HEK293 (cell line): ENCODE measurements around the gene TP53BP2.
A peak's percentile ranks its signal among the peaks of the same experiment; 100 is the strongest.

Source experiments
- BCL6B ChIP-seq: fragments of 450-650 bp; formaldehyde crosslinking; IDR thresholded peaks from 2 replicates; pipeline ENCODE4 v1.5.1; 2017; ENCODE audit warnings: missing biosample characterization, missing genetic modification characterization
- KLF8 ChIP-seq: fragments of 450-650 bp; formaldehyde crosslinking; IDR thresholded peaks from 2 replicates; pipeline ENCODE4 v1.5.1; 2016; ENCODE audit warnings: missing biosample characterization, missing genetic modification characterization
- PRDM10 ChIP-seq: fragments of 450-650 bp; formaldehyde crosslinking; IDR thresholded peaks from 2 replicates; pipeline ENCODE4 v1.5.1; 2016; ENCODE audit warnings: missing biosample characterization, missing genetic modification characterization
- TRIM28 ChIP-seq: IDR thresholded peaks from 2 replicates; pipeline ENCODE4 v1.6.1; 2011; ENCODE audit warnings: low read length, control low read depth, borderline replicate concordance
- WT1 ChIP-seq: fragments of 450-650 bp; formaldehyde crosslinking; IDR thresholded peaks from 2 replicates; pipeline ENCODE4 v1.5.1; 2016; ENCODE audit warnings: missing biosample characterization, missing genetic modification characterization
- ZBTB20 ChIP-seq: fragments of 450-650 bp; formaldehyde crosslinking; IDR thresholded peaks from 2 replicates; pipeline ENCODE4 v1.5.1; 2016; ENCODE audit warnings: missing biosample characterization, missing genetic modification characterization
- ZFP41 ChIP-seq: fragments of 450-650 bp; formaldehyde crosslinking; IDR thresholded peaks from 2 replicates; pipeline ENCODE4 v1.5.1; 2016; ENCODE audit warnings: missing biosample characterization, missing genetic modification characterization, borderline replicate concordance
- ZNF10 ChIP-seq: fragments of 450-650 bp; formaldehyde crosslinking; IDR thresholded peaks from 2 replicates; pipeline ENCODE4 v1.5.1; 2017; ENCODE audit warnings: missing biosample characterization, missing genetic modification characterization
- ZNF266 ChIP-seq: fragments of 450-650 bp; formaldehyde crosslinking; IDR thresholded peaks from 2 replicates; pipeline ENCODE4 v1.5.1; 2016; ENCODE audit warnings: missing biosample characterization, missing genetic modification characterization, low read depth
- ZNF354C ChIP-seq: fragments of 450-650 bp; formaldehyde crosslinking; IDR thresholded peaks from 2 replicates; pipeline ENCODE4 v1.5.1; 2016; ENCODE audit warnings: missing biosample characterization, missing genetic modification characterization, low read depth, borderline replicate concordance
- ZNF362 ChIP-seq: fragments of 450-650 bp; formaldehyde crosslinking; IDR thresholded peaks from 2 replicates; pipeline ENCODE4 v1.5.1; 2016; ENCODE audit warnings: missing biosample characterization, missing genetic modification characterization
- ZNF48 ChIP-seq: fragments of 450-650 bp; formaldehyde crosslinking; IDR thresholded peaks from 2 replicates; pipeline ENCODE4 v1.5.1; 2016; ENCODE audit warnings: missing biosample characterization, missing genetic modification characterization
- ZNF544 ChIP-seq: fragments of 450-650 bp; formaldehyde crosslinking; IDR thresholded peaks from 2 replicates; pipeline ENCODE4 v1.5.0; 2017; ENCODE audit warnings: missing biosample characterization, missing genetic modification characterization
- ZNF571 ChIP-seq: fragments of 450-650 bp; formaldehyde crosslinking; IDR thresholded peaks from 2 replicates; pipeline ENCODE4 v1.5.0; 2017; ENCODE audit warnings: missing biosample characterization, missing genetic modification characterization
- ZNF596 ChIP-seq: fragments of 450-650 bp; IDR thresholded peaks from 2 replicates; pipeline ENCODE4 v1.5.0; 2018; ENCODE audit warnings: missing biosample characterization, mild to moderate bottlenecking, missing genetic modification characterization, moderate library complexity
- ZNF664 ChIP-seq: fragments of 450-650 bp; formaldehyde crosslinking; IDR thresholded peaks from 2 replicates; pipeline ENCODE4 v1.5.1; 2016; ENCODE audit warnings: missing biosample characterization, missing genetic modification characterization
- ZNF707 ChIP-seq: fragments of 450-650 bp; formaldehyde crosslinking; IDR thresholded peaks from 2 replicates; pipeline ENCODE4 v1.5.1; 2016; ENCODE audit warnings: missing biosample characterization, missing genetic modification characterization
- ZSCAN30 ChIP-seq: fragments of 450-650 bp; IDR thresholded peaks from 2 replicates; pipeline ENCODE4 v1.5.1; 2018; ENCODE audit warnings: missing biosample characterization, mild to moderate bottlenecking, missing genetic modification characterization, moderate library complexity
- ZSCAN5A ChIP-seq: fragments of 450-650 bp; formaldehyde crosslinking; IDR thresholded peaks from 2 replicates; pipeline ENCODE4 v1.5.1; 2016; ENCODE audit warnings: missing biosample characterization, missing genetic modification characterization
- TF ChIP-seq, protein P1 (sequence below): fragments of 450-650 bp; formaldehyde crosslinking; IDR thresholded peaks from 2 replicates; pipeline ENCODE4 v1.5.1; 2016; ENCODE audit warnings: missing biosample characterization, missing genetic modification characterization
- TF ChIP-seq, protein P2 (sequence below): fragments of 450-650 bp; formaldehyde crosslinking; IDR thresholded peaks from 2 replicates; pipeline ENCODE4 v1.5.1; 2016; ENCODE audit warnings: missing biosample characterization, missing genetic modification characterization
- TF ChIP-seq, protein P3 (sequence below): fragments of 450-650 bp; formaldehyde crosslinking; IDR thresholded peaks from 2 replicates; pipeline ENCODE4 v1.5.1; 2016; ENCODE audit warnings: missing biosample characterization, missing genetic modification characterization
- TF ChIP-seq, protein P4 (sequence below): fragments of 450-650 bp; formaldehyde crosslinking; IDR thresholded peaks from 2 replicates; pipeline ENCODE4 v1.5.1; 2016; ENCODE audit warnings: missing biosample characterization, missing genetic modification characterization

Gene TP53BP2

DNA sequence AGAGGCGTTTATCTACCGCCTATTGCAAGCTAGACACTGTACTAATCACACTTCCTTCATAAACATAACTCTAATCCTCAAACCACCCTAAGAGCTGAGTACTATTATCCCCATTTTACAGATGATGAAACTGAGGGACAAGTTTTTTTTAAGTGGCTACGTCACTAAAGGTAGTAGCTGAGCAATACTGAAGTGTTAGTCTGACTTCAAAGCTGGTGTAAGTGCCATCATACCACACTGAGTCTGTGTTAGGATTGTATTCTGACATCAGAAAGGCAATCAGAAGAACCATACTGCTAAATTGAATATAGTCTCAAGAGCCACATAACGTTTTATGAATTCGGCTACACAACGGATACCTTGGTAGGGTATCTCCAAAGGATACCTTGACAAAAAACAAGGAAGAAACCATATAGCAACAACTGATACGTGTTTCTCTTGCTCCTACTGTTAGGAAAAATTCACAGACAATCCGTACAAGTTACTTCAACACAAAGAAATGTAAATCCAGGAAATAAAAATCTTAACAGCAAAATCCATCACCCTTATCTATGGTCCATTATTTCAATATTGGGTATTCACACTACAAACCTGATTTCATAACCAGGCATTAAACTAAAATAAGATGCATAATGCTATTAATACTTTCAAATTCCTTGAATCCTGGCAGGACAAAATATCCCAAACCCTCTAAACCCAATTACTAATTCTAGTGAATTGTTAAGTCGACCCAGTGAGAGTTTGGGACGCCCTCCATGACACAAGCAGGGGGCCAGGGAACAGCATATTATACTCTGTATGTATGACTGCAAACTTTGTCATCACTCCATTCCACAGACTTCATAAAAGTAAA is 1.6 kb downstream of the TP53BP2 start (continued):
- TF ChIP-seq ZNF544 (tag by site-specific recombination) (no peak), ZNF664 (tag by site-specific recombination) (0 out of 2 replicates have a peak, but pooled peaks have one; percentile 11), ZNF571 (no peak), ZBTB20 (tag by site-specific recombination) (peak; percentile 98), WT1 (tag by site-specific recombination) (peak; percentile 53), PRDM10 (tag by site-specific recombination) (peak; percentile 48; the same call in 1 of the 2 replicates), BCL6B (no peak), ZSCAN5A (tag by site-specific recombination) (no peak), ZSCAN30 (tag by site-specific recombination) (0 out of 2 replicates have a peak, but pooled peaks have one; percentile 23), KLF8 (tag by site-specific recombination) (0 out of 2 replicates have a peak, but pooled peaks have one; percentile 21), ZNF48 (tag by site-specific recombination) (no peak), ZNF362 (tag by site-specific recombination) (peak; percentile 83), ZNF596 (no peak), ZNF707 (tag by site-specific recombination) (no peak), ZNF266 (no peak), ZNF10 (tag by site-specific recombination) (no peak), ZFP41 (no peak), ZNF354C (no peak), TRIM28 (no peak)
- TF ChIP-seq, protein P1, sequence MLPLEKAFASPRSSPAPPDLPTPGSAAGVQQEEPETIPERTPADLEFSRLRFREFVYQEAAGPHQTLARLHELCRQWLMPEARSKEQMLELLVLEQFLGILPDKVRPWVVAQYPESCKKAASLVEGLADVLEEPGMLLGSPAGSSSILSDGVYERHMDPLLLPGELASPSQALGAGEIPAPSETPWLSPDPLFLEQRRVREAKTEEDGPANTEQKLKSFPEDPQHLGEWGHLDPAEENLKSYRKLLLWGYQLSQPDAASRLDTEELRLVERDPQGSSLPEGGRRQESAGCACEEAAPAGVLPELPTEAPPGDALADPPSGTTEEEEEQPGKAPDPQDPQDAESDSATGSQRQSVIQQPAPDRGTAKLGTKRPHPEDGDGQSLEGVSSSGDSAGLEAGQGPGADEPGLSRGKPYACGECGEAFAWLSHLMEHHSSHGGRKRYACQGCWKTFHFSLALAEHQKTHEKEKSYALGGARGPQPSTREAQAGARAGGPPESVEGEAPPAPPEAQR (tag by site-specific recombination) = no peak
- TF ChIP-seq, protein P2, sequence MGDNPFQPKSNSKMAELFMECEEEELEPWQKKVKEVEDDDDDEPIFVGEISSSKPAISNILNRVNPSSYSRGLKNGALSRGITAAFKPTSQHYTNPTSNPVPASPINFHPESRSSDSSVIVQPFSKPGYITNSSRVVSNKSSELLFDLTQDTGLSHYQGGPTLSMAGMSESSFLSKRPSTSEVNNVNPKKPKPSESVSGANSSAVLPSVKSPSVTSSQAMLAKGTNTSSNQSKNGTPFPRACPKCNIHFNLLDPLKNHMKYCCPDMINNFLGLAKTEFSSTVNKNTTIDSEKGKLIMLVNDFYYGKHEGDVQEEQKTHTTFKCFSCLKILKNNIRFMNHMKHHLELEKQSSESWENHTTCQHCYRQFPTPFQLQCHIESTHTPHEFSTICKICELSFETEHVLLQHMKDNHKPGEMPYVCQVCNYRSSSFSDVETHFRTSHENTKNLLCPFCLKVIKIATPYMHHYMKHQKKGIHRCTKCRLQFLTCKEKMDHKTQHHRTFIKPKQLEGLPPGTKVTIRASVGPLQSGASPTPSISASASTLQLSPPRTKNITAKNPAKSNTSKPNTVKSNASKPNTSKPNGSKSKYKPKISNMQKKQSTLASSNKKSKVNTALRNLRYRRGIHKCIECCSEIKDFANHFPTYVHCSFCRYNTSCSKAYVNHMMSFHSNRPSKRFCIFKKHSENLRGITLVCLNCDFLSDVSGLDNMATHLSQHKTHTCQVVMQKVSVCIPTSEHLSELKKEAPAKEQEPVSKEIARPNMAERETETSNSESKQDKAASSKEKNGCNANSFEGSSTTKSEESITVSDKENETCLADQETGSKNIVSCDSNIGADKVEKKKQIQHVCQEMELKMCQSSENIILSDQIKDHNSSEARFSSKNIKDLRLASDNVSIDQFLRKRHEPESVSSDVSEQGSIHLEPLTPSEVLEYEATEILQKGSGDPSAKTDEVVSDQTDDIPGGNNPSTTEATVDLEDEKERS = peak; percentile 91
- TF ChIP-seq, protein P3, sequence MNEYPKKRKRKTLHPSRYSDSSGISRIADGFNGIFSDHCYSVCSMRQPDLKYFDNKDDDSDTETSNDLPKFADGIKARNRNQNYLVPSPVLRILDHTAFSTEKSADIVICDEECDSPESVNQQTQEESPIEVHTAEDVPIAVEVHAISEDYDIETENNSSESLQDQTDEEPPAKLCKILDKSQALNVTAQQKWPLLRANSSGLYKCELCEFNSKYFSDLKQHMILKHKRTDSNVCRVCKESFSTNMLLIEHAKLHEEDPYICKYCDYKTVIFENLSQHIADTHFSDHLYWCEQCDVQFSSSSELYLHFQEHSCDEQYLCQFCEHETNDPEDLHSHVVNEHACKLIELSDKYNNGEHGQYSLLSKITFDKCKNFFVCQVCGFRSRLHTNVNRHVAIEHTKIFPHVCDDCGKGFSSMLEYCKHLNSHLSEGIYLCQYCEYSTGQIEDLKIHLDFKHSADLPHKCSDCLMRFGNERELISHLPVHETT = peak; percentile 56; the same call in 1 of the 2 replicates
- TF ChIP-seq, protein P4, sequence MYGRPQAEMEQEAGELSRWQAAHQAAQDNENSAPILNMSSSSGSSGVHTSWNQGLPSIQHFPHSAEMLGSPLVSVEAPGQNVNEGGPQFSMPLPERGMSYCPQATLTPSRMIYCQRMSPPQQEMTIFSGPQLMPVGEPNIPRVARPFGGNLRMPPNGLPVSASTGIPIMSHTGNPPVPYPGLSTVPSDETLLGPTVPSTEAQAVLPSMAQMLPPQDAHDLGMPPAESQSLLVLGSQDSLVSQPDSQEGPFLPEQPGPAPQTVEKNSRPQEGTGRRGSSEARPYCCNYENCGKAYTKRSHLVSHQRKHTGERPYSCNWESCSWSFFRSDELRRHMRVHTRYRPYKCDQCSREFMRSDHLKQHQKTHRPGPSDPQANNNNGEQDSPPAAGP = no peak
